NCI-H2196 treated with DMSO at 0.1 percent for 48 hours (cell line): ENCODE results near the gene MBOAT1.
"Not testable (repeated sequence)": the region's sequence is repeated elsewhere in the genome, so short reads cannot be mapped to it uniquely, and the experiment has no call there.

Experiments used
- DNase-seq: peaks from one replicate; lab custom pipeline; 2025; ENCODE audit not compliant: unreplicated experiment; lab: John Stamatoyannopoulos, UW

Gene MBOAT1

GRCh38 chr6:20142866-20143265 is 69.4 kb downstream of the MBOAT1 start:
- no peak for DNase-seq

- DNase-seq, result no peak
These were observed 70.3 kb downstream of the MBOAT1 start for GRCh38 chr6:20141931-20142330.

- DNase-seq, result not testable (repeated sequence)
These were observed 72.9 kb downstream of the MBOAT1 start for GRCh38 chr6:20139127-20139963.

GRCh38 chr6:20137837-20138236 is 74.4 kb downstream of the MBOAT1 start:
- no peak for DNase-seq

- DNase-seq, result no peak
These were observed 75.0 kb downstream of the MBOAT1 start for GRCh38 chr6:20137240-20137639.

GRCh38 chr6:20135677-20136268 is 76.5 kb downstream of the MBOAT1 start:
- DNase-seq, result no peak

- no peak for DNase-seq
These were observed 77.7 kb downstream of the MBOAT1 start for GRCh38 chr6:20134613-20135012.

- DNase-seq, result no peak
These were observed 82.8 kb downstream of the MBOAT1 start for GRCh38 chr6:20129290-20130088.

GRCh38 chr6:20128018-20128417 is 84.3 kb downstream of the MBOAT1 start:
- DNase-seq, result no peak

GRCh38 chr6:20126789-20127653 is 85.2 kb downstream of the MBOAT1 start:
- DNase-seq, result peak; percentile 92

GRCh38 chr6:20126102-20126752 is 86.0 kb downstream of the MBOAT1 start:
- DNase-seq, result no peak

GRCh38 chr6:20124545-20124944 is 87.7 kb downstream of the MBOAT1 start:
- no peak for DNase-seq

GRCh38 chr6:20119485-20119884 is 92.8 kb downstream of the MBOAT1 start:
- peak; percentile 5 for DNase-seq

- no peak for DNase-seq
These were observed 93.4 kb downstream of the MBOAT1 start for GRCh38 chr6:20118892-20119291.

GRCh38 chr6:20117474-20117873 is 94.8 kb downstream of the MBOAT1 start:
- DNase-seq, result peak; percentile 71

GRCh38 chr6:20116792-20117191 is 95.5 kb downstream of the MBOAT1 start:
- DNase-seq, result no peak

- DNase-seq, result no peak
These were observed 96.9 kb downstream of the MBOAT1 start for GRCh38 chr6:20115246-20115980.

- DNase-seq, result no peak
These were observed 98.5 kb downstream of the MBOAT1 start for GRCh38 chr6:20113649-20114224.

- no peak for DNase-seq
These were observed 99.4 kb downstream of the MBOAT1 start for GRCh38 chr6:20112841-20113240.
